ENCODE measurements around the gene TMUB1.

Gene TMUB1

GRCh38 chr7:151120896-151121295 lies 37.6 kb upstream of the TMUB1 start:
- Histone ChIP-seq H3K9ac (ENCODE audit: low read length) (no peak overlapping the region), H3K36me3 (ENCODE audit: control insufficient read depth, insufficient read depth, low read length) (peaks cover 52% of the 10 kb centered on the region), H3K4me1 (ENCODE audit: control insufficient read depth, insufficient read depth, low read length) (peaks cover 13% of the 10 kb centered on the region), H3K9me3 (ENCODE audit: control insufficient read depth, insufficient read depth, low read depth, low read length) (no peaks in the 10 kb centered on the region), H3K27me3 (ENCODE audit: control insufficient read depth, insufficient read depth, low read length) (peaks cover 14% of the 10 kb centered on the region), H3K4me3 (ENCODE audit: low read depth, low read length) (no peak overlapping the region), H3K27ac (ENCODE audit: low read depth, low read length) (no peak overlapping the region)

DNA sequence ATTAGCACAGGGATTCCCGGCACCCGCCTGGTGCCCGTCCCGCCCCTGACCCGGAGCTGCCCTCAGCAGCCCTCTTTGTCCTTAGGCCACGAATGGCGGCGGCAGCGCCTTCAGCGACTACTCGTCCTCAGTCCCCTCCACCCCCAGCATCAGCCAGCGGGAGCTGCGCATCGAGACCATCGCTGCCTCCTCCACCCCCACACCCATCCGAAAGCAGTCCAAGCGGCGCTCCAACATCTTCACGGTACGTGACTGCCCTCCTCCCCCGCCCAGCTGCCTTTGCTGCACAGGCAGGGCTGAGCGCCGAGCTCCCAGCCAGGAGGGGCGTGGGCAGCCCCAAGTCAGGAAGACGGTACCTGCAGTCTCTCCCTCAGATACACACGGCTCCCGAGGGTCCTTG lies 36.6 kb upstream of the TMUB1 start:
- Histone ChIP-seq H3K27me3 (ENCODE audit: control insufficient read depth, insufficient read depth, low read length) (peaks cover 14% of the 10 kb centered on the region), H3K27ac (ENCODE audit: low read depth, low read length) (no peak overlapping the region), H3K4me1 (ENCODE audit: control insufficient read depth, insufficient read depth, low read length) (peaks cover 12% of the 10 kb centered on the region), H3K36me3 (ENCODE audit: control insufficient read depth, insufficient read depth, low read length) (peaks cover 52% of the 10 kb centered on the region), H3K9ac (ENCODE audit: low read length) (no peak overlapping the region), H3K4me3 (ENCODE audit: low read depth, low read length) (no peak overlapping the region), H3K9me3 (ENCODE audit: control insufficient read depth, insufficient read depth, low read depth, low read length) (no peaks in the 10 kb centered on the region)

GRCh38 chr7:151119055-151119415 lies 35.7 kb upstream of the TMUB1 start:
- H3K36me3 ChIP-seq (ENCODE audit: control insufficient read depth, insufficient read depth, low read length), result peaks cover 48% of the 10 kb centered on the region
- no peaks in the 10 kb centered on the region for H3K9me3 ChIP-seq (ENCODE audit: control insufficient read depth, insufficient read depth, low read depth, low read length)
- no peak overlapping the region for H3K4me3 ChIP-seq (ENCODE audit: low read depth, low read length)
- no peak overlapping the region for H3K27ac ChIP-seq (ENCODE audit: low read depth, low read length)
- H3K9ac ChIP-seq (ENCODE audit: low read length), result no peak overlapping the region
- H3K27me3 ChIP-seq (ENCODE audit: control insufficient read depth, insufficient read depth, low read length), result peaks cover 10% of the 10 kb centered on the region; the same call in 1 of the 2 replicates
- peaks cover 12% of the 10 kb centered on the region for H3K4me1 ChIP-seq (ENCODE audit: control insufficient read depth, insufficient read depth, low read length)

DNA sequence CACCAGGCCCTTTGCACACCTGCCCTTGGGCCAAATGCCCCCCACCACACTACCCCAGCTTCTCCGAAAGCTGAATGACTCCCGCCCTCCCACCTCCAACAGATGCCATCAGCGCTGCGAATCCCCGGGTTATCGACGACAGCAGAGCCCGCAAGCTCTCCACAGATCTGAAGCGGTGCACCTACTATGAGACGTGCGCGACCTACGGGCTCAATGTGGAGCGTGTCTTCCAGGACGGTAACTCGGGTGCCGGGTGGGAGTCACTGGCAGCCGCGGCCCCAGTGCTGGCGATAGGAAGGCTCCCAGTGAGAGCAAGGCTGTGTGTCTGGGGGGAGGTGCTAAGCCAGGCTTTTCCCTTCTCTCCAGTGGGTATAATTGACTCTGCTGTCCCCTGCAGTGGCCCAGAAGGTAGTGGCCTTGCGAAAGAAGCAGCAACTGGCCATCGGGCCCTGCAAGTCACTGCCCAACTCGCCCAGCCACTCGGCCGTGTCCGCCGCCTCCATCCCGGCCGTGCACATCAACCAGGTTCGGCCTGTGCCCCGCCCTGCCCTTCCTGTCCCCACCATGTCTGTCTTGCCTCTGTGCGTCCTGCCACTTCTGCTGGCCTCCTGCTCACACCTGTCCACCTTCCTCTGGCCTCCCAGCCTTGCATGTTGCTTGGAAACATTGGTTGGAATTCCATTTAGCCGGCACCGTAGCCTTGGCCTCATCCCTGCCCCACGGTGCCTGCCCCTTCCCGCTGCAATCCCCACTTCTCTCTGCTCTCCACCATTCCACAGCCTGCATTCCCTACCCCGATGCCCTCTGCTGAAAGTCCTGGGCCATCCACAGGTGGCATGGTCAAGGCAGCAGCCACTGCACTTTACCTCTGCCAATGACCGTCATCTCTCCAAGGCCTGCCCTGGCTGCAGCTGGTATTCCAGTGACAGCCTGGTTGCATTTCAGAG lies 35.1 kb upstream of the TMUB1 start:
- peaks cover 19% of the 10 kb centered on the region for H3K4me1 ChIP-seq (ENCODE audit: control insufficient read depth, insufficient read depth, low read length)
- H3K9me3 ChIP-seq (ENCODE audit: control insufficient read depth, insufficient read depth, low read depth, low read length), result no peaks in the 10 kb centered on the region
- no peak overlapping the region for H3K4me3 ChIP-seq (ENCODE audit: low read depth, low read length)
- no peak overlapping the region for H3K27ac ChIP-seq (ENCODE audit: low read depth, low read length)
- H3K36me3 ChIP-seq (ENCODE audit: control insufficient read depth, insufficient read depth, low read length), result peaks cover 48% of the 10 kb centered on the region
- peaks cover 12% of the 10 kb centered on the region; the same call in 1 of the 2 replicates for H3K27me3 ChIP-seq (ENCODE audit: control insufficient read depth, insufficient read depth, low read length)
- H3K9ac ChIP-seq (ENCODE audit: low read length), result no peak overlapping the region

DNA sequence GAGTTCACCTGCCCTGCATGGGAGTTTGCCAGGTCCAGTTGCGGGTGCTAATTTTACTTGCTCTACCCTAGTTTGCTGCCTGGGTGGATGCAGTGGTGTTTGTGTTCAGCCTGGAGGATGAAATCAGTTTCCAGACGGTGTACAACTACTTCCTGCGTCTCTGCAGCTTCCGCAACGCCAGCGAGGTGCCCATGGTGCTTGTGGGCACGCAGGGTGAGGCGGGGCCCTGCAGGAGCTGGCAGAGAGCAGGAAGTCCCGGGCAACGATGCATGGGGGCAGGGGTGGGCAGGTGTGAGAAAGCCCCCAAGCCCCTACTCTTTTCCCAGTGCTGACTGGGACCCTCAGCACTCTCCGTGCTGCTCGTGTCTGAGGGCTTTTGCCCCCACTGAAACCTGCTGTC lies 34.3 kb upstream of the TMUB1 start:
- H3K36me3 ChIP-seq (ENCODE audit: control insufficient read depth, insufficient read depth, low read length), result peaks cover 48% of the 10 kb centered on the region
- H3K9ac ChIP-seq (ENCODE audit: low read length), result no peak overlapping the region
- H3K4me1 ChIP-seq (ENCODE audit: control insufficient read depth, insufficient read depth, low read length), result peaks cover 24% of the 10 kb centered on the region
- H3K4me3 ChIP-seq (ENCODE audit: low read depth, low read length), result no peak overlapping the region
- peaks cover 12% of the 10 kb centered on the region; the same call in 1 of the 2 replicates for H3K27me3 ChIP-seq (ENCODE audit: control insufficient read depth, insufficient read depth, low read length)
- no peaks in the 10 kb centered on the region for H3K9me3 ChIP-seq (ENCODE audit: control insufficient read depth, insufficient read depth, low read depth, low read length)
- no peak overlapping the region for H3K27ac ChIP-seq (ENCODE audit: low read depth, low read length)

GRCh38 chr7:151116603-151117440 lies 33.5 kb upstream of the TMUB1 start:
- Histone ChIP-seq H3K9me3 (ENCODE audit: control insufficient read depth, insufficient read depth, low read depth, low read length) (no peaks in the 10 kb centered on the region), H3K4me3 (ENCODE audit: low read depth, low read length) (no peak overlapping the region), H3K9ac (ENCODE audit: low read length) (no peak overlapping the region), H3K27me3 (ENCODE audit: control insufficient read depth, insufficient read depth, low read length) (peaks cover 12% of the 10 kb centered on the region; the same call in 1 of the 2 replicates), H3K27ac (ENCODE audit: low read depth, low read length) (no peak overlapping the region), H3K4me1 (ENCODE audit: control insufficient read depth, insufficient read depth, low read length) (peaks cover 24% of the 10 kb centered on the region), H3K36me3 (ENCODE audit: control insufficient read depth, insufficient read depth, low read length) (peaks cover 47% of the 10 kb centered on the region)

DNA sequence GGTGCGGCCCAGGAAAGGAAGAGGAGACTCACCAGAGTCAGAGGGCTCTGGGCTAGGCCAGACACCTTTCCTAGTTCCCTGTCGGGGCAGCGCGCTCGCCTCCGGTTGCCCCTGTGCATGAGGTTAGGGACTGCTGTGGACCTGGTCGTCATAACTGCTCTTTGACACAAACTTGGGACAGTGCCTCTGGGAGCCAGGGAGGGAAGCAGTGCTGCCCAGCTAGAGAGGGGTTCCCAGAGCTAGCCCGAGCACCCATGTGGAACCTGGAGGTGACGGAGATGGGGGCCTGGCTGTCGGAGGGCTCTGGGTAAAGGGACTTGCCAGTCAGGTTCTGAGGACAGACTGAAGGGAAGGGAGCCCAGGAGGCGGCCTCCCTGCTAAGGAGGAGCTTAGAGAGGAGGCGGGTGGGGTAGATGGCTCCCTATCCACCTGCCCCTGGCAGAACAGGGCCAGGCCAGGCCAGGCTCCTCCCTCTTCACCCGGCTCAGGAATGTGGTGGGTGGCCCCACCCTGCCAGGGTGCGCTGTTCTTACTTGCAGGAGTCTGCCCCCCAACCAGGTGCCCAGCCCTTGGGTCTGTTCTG lies 32.6 kb upstream of the TMUB1 start:
- peak overlapping the region; percentile 61 for H3K9ac ChIP-seq (ENCODE audit: low read length)
- H3K4me3 ChIP-seq (ENCODE audit: low read depth, low read length), result peak overlapping the region; percentile 38
- H3K36me3 ChIP-seq (ENCODE audit: control insufficient read depth, insufficient read depth, low read length), result peaks cover 38% of the 10 kb centered on the region
- no peaks in the 10 kb centered on the region for H3K9me3 ChIP-seq (ENCODE audit: control insufficient read depth, insufficient read depth, low read depth, low read length)
- H3K27me3 ChIP-seq (ENCODE audit: control insufficient read depth, insufficient read depth, low read length), result peaks cover 12% of the 10 kb centered on the region; the same call in 1 of the 2 replicates
- H3K4me1 ChIP-seq (ENCODE audit: control insufficient read depth, insufficient read depth, low read length), result peaks cover 26% of the 10 kb centered on the region
- H3K27ac ChIP-seq (ENCODE audit: low read depth, low read length), result no peak overlapping the region

GRCh38 chr7:151115121-151115835 lies 32.0 kb upstream of the TMUB1 start:
- Histone ChIP-seq H3K4me1 (ENCODE audit: control insufficient read depth, insufficient read depth, low read length) (peaks cover 26% of the 10 kb centered on the region), H3K36me3 (ENCODE audit: control insufficient read depth, insufficient read depth, low read length) (peaks cover 32% of the 10 kb centered on the region), H3K27me3 (ENCODE audit: control insufficient read depth, insufficient read depth, low read length) (peaks cover 12% of the 10 kb centered on the region; the same call in 1 of the 2 replicates), H3K4me3 (ENCODE audit: low read depth, low read length) (peak overlapping the region; percentile 38), H3K9me3 (ENCODE audit: control insufficient read depth, insufficient read depth, low read depth, low read length) (no peaks in the 10 kb centered on the region), H3K27ac (ENCODE audit: low read depth, low read length) (no peak overlapping the region), H3K9ac (ENCODE audit: low read length) (peak overlapping the region; percentile 61)

DNA sequence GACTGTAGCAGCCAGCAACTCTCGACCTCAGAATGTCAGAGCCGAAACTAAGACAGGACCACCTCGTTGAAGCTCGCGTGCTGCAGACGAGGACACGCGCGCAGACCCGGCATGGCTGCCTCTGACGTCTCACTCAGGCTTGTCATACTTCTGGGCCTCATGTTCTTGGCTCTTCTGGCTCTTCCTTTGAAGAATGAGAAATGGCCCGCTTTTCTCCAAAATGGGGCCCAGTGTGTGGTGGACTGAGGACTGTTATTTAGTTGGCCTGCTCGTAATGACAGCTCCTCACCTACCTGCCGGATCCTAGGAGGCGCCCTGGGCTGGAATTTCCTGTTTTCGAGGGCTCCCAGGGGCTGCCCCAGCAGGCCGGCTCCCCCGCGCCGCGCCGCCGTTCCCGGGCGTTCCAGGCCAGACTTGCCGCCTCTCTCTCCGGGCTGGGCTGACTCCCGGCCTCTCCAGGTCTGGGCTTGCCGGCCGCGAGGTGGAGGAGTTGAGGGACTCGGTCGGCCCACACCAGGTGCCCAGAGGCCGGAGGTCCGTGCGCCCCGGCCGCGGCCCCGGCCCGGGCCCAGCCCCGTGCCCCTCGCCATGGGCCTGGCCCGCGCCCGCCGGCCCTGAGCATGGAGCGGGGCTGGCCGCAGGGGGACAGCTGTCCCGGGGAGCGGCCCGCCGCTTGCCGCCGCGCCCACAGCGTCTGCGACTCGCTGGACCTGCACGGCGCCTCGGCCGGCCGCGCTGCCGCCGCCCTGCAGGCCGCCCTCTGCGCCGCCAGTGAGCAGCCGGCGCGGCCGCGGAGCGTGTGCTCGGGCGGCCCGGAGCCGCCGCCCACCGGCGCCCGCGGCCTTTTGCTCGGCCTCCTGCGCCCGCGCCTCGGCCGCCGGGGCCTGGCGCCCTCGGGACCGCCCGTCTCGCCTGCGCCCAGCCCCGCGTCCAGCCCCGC lies 31.1 kb upstream of the TMUB1 start:
- Histone ChIP-seq H3K4me1 (ENCODE audit: control insufficient read depth, insufficient read depth, low read length) (peaks cover 31% of the 10 kb centered on the region), H3K9ac (ENCODE audit: low read length) (peak overlapping the region; percentile 68), H3K4me3 (ENCODE audit: low read depth, low read length) (peak overlapping the region; percentile 40), H3K27ac (ENCODE audit: low read depth, low read length) (no peak overlapping the region), H3K27me3 (ENCODE audit: control insufficient read depth, insufficient read depth, low read length) (peaks cover 12% of the 10 kb centered on the region; the same call in 1 of the 2 replicates), H3K36me3 (ENCODE audit: control insufficient read depth, insufficient read depth, low read length) (peaks cover 24% of the 10 kb centered on the region), H3K9me3 (ENCODE audit: control insufficient read depth, insufficient read depth, low read depth, low read length) (no peaks in the 10 kb centered on the region)

All from HUES6 (cell line).